Upper lobe of right lung (tissue), 1 donor: ENCODE data around the gene TF. TPM values are rescaled to one million over a fixed set of nuclear protein-coding genes. Genes with fewer than 3 reads are reported as not detected.

ENCODE experiments used
- ATAC-seq: fragments of 200-7000 bp; cut with Tn5 transposase; one replicate; pipeline ENCODE4 v1.9.1; 2020; ENCODE audit warnings: mild to moderate bottlenecking, moderate library complexity
- DNase-seq: peaks from one replicate; pipeline ENCODE4 v3.0.0-alpha.2; 2020
- H3K27ac ChIP-seq: fragments of 200-600 bp; one replicate; pipeline ENCODE4 v1.8.0; 2022
- H3K27me3 ChIP-seq: fragments of 200-600 bp; one replicate; pipeline ENCODE4 v1.8.0; 2022; ENCODE audit warnings: mild to moderate bottlenecking
- H3K36me3 ChIP-seq: fragments of 200-600 bp; one replicate; pipeline ENCODE4 v1.8.0; 2022
- H3K4me1 ChIP-seq: fragments of 200-600 bp; one replicate; pipeline ENCODE4 v1.8.0; 2022
- H3K4me3 ChIP-seq: fragments of 200-600 bp; one replicate; pipeline ENCODE4 v1.8.0; 2022; ENCODE audit warnings: mild to moderate bottlenecking
- H3K9me3 ChIP-seq: fragments of 200-600 bp; one replicate; pipeline ENCODE4 v1.8.0; 2022
- CTCF ChIP-seq: fragments of 200-600 bp; IDR thresholded peaks from one replicate; pipeline ENCODE4 v1.8.0; 2022; ENCODE audit warnings: antibody characterized with exemption
- intact Hi-C: fragments of 100-400 bp; cut with DNase I; formaldehyde crosslinking; loops from one replicate; pipeline ENCODE4 v1.11.0; 2022
- total RNA-seq: library from RNA; stranded (reverse); fragmentation: NEBNext Ultra II Directional; extraction: Animal tissue kit (Norgen Biotek cat#: 25700); gene quantifications from one replicate; pipeline ENCODE4 v1.2.1, GENCODE V29; 2021
- donor health status: DM: no; HTN: yes; CAD: no; lungs with severe emphysema.

Gene TF
- total RNA-seq, 1 donor from 2014 or later = 1.3 TPM

DNA sequence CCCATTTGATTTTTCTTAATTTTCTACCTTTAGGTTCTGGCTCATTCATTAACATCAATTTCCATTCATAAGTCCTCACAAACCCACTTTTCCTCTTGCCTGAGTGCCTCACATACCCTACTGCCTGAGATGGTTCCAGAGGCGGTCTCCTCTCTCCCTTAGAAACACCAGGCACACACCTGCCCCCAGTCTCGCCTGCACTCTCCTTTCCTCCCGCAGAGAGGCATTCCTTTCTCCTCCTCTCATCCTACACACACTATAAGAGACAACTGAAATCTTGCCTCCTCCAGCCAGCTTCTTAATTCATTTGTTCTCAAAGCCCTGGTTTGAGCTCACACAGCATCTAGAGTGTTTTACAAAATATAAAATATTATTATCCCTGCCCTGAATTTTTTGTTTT, 27.5 kb downstream of the TF start:
- Histone ChIP-seq H3K27ac (no peak overlapping the region), H3K4me3 (no peak overlapping the region), H3K9me3 (no peaks in the 10 kb centered on the region), H3K27me3 (no peaks in the 10 kb centered on the region), H3K4me1 (no peaks in the 10 kb centered on the region), H3K36me3 (no peaks in the 10 kb centered on the region)
- TF ChIP-seq CTCF = no peak
- no peak for ATAC-seq
- no peak for DNase-seq
- intact Hi-C loops = no loop called here

DNA sequence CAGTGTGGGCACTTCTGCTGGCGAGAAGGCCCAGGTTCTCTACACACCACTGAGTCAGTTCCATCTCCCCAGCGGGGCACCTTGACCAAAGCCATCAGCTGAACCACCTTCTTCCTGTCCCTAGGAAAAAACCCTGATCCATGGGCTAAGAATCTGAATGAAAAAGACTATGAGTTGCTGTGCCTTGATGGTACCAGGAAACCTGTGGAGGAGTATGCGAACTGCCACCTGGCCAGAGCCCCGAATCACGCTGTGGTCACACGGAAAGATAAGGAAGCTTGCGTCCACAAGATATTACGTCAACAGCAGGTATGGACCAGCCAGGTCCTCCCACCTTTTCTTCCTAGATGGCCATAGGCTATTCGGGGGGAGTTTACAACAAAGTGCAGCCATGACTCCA, 29.1 kb downstream of the TF start:
- Histone ChIP-seq H3K27me3 (no peaks in the 10 kb centered on the region), H3K4me3 (no peak overlapping the region), H3K27ac (no peak overlapping the region), H3K4me1 (no peaks in the 10 kb centered on the region), H3K36me3 (no peaks in the 10 kb centered on the region), H3K9me3 (no peaks in the 10 kb centered on the region)
- DNase-seq = no peak
- ATAC-seq = no peak
- intact Hi-C loops = no loop called here
- no peak for TF ChIP-seq CTCF

DNA sequence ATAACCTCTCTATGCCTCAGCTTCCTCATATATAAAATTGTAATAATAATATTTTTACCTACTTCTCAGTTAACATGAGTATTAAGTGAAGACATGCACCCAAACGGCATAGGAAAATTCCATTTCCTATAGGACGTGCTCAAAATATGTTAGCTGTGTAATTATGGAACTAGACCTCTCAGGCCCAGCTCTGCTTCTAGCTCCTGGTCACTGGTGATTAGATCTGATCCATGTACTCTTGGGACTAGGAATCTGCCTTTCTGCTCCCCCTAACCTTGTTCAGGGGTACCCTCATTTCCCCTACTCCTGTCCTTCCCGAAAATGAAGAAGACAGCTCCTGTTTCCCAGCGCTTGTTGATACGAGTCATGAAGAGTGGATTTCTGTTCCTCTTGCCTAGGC, 29.6 kb downstream of the TF start:
- Histone ChIP-seq H3K4me3 (no peak overlapping the region), H3K36me3 (no peaks in the 10 kb centered on the region), H3K27me3 (no peaks in the 10 kb centered on the region), H3K4me1 (no peaks in the 10 kb centered on the region), H3K27ac (no peak overlapping the region), H3K9me3 (no peaks in the 10 kb centered on the region)
- DNase-seq (no peak), ATAC-seq (no peak)
- TF ChIP-seq CTCF = no peak
- intact Hi-C loops = no loop called here

DNA sequence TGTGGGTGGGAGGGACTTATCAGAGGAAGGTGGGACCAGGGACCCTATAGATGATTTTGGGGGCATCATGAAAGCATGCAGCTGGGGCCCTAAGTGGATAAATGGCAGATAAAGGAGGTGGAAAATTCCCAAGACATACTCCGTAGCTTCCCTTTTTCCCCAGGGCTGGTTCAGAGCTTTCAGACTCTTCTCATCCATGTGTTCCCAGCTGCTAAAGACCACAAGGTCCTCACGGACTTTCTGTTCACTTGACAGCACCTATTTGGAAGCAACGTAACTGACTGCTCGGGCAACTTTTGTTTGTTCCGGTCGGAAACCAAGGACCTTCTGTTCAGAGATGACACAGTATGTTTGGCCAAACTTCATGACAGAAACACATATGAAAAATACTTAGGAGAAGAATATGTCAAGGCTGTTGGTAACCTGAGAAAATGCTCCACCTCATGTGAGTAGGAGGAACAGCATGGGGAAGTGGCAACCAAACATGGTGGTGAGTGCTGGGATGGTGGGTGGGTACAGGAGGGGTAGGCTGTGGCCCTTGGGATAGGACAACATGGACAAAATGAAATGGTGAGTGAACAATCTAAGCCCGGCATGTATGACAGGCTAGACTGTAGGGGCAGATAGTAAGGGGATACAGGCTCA, 30.7 kb downstream of the TF start:
- Histone ChIP-seq H3K4me3 (no peak overlapping the region), H3K9me3 (no peaks in the 10 kb centered on the region), H3K4me1 (no peaks in the 10 kb centered on the region), H3K27me3 (peaks cover 1% of the 10 kb centered on the region), H3K27ac (no peak overlapping the region), H3K36me3 (no peaks in the 10 kb centered on the region)
- DNase-seq (no peak), ATAC-seq (no peak)
- intact Hi-C loops = no loop called here
- no peak for TF ChIP-seq CTCF

- intact Hi-C loops = no loop called here
- no peaks in the 10 kb centered on the region for H3K4me1 ChIP-seq
- H3K36me3 ChIP-seq = no peaks in the 10 kb centered on the region
- ATAC-seq = no peak
- H3K9me3 ChIP-seq = no peaks in the 10 kb centered on the region
- H3K27me3 ChIP-seq = peaks cover 9% of the 10 kb centered on the region
- no peak overlapping the region for H3K4me3 ChIP-seq
- DNase-seq = no peak
- TF ChIP-seq CTCF = no peak
- H3K27ac ChIP-seq = no peak overlapping the region
These were observed 31.8 kb downstream of the TF start for GRCh38 chr3:133777807-133778568.
